Inflammatory macrophage treated with lipopolysaccharide for 1 hour (primary cell): ENCODE data around the gene ITPKA.
"Not testable (repeated sequence)": the region's sequence is repeated elsewhere in the genome, so short reads cannot be mapped to it uniquely, and the experiment has no call there.

Source experiments
- DNase-seq, 2 donors: peaks; one replicate each; pipeline ENCODE4 v3.0.0-alpha.2; 2020 to 2022

Gene ITPKA

GRCh38 chr15:41493205-41493901, at the start of gene ITPKA:
Gene ITPKA, plus strand, starts transcription at chr15:41493874. Its CDS starts 54 bp downstream, at chr15:41493928.
- DNase-seq = peak; percentile 83 to 87

- DNase-seq = no peak
Measured at GRCh38 chr15:41445399-41445798, 48.3 kb upstream of the ITPKA start.

- DNase-seq = no peak
Measured at GRCh38 chr15:41462084-41462795, 31.4 kb upstream of the ITPKA start.

GRCh38 chr15:41464889-41465580, 28.6 kb upstream of the ITPKA start:
- no peak for DNase-seq

- DNase-seq = peak; percentile 23 to 66
Measured at GRCh38 chr15:41465822-41466421, 27.8 kb upstream of the ITPKA start.

GRCh38 chr15:41466711-41467110, 27.0 kb upstream of the ITPKA start:
- no peak for DNase-seq

GRCh38 chr15:41469644-41470043, 24.0 kb upstream of the ITPKA start:
- DNase-seq = not testable (repeated sequence)

GRCh38 chr15:41473418-41473817, 20.3 kb upstream of the ITPKA start:
- DNase-seq = no peak

- DNase-seq = no peak
Measured at GRCh38 chr15:41474436-41474835, 19.2 kb upstream of the ITPKA start.

GRCh38 chr15:41474941-41475340, 18.7 kb upstream of the ITPKA start:
- DNase-seq = no peak

- DNase-seq = no peak
Measured at GRCh38 chr15:41476416-41477048, 17.1 kb upstream of the ITPKA start.

GRCh38 chr15:41480396-41481140, 13.1 kb upstream of the ITPKA start:
- DNase-seq = no peak

- DNase-seq = no peak
Measured at GRCh38 chr15:41482110-41482877, 11.4 kb upstream of the ITPKA start.

- peak; percentile 27 to 49 for DNase-seq
Measured at GRCh38 chr15:41483115-41483514, 10.6 kb upstream of the ITPKA start.

- DNase-seq = no peak
Measured at GRCh38 chr15:41483519-41483918, 10.2 kb upstream of the ITPKA start.

GRCh38 chr15:41484937-41485625, 8.6 kb upstream of the ITPKA start:
- no peak for DNase-seq

GRCh38 chr15:41486286-41486685, 7.4 kb upstream of the ITPKA start:
- no peak for DNase-seq

GRCh38 chr15:41487381-41487780, 6.3 kb upstream of the ITPKA start:
- DNase-seq = no peak

GRCh38 chr15:41487802-41488201, 5.9 kb upstream of the ITPKA start:
- DNase-seq = no peak

- no peak for DNase-seq
Measured at GRCh38 chr15:41489641-41490040, 4.0 kb upstream of the ITPKA start.

- peak in 1 of 2 donors; percentile 90 for DNase-seq
Measured at GRCh38 chr15:41490355-41490754, 3.3 kb upstream of the ITPKA start.
